ENCODE data around the gene HACL1.

Gene HACL1

GRCh38 chr3:15601399-15602145, at the start of gene HACL1, which contains the start of gene BTD:
TSS of gene HACL1 (minus strand) at chr3:15601569. CDS start at chr3:15601463, 106 bp downstream.
TSS of gene BTD (plus strand) at chr3:15601745. CDS start at chr3:15635440, 33,695 bp downstream.
- peak; percentile 99 for DNase-seq

GRCh38 chr3:15649858-15650257, 48.5 kb upstream of the HACL1 start:
- DNase-seq: no peak

- no peak for DNase-seq
Measured at GRCh38 chr3:15649341-15649740, 48.0 kb upstream of the HACL1 start.

- peak; percentile 91 for DNase-seq
Measured at GRCh38 chr3:15647611-15648167, 46.3 kb upstream of the HACL1 start.

GRCh38 chr3:15646851-15647511, 45.6 kb upstream of the HACL1 start:
- DNase-seq: peak; percentile 81

GRCh38 chr3:15645740-15646501, 44.6 kb upstream of the HACL1 start:
- no peak for DNase-seq

GRCh38 chr3:15645246-15645645, 43.9 kb upstream of the HACL1 start:
- no peak for DNase-seq

GRCh38 chr3:15638891-15639262, 37.5 kb upstream of the HACL1 start:
- DNase-seq: no peak

- DNase-seq: no peak
Measured at GRCh38 chr3:15638193-15638890, 37.0 kb upstream of the HACL1 start.

GRCh38 chr3:15637131-15637951, 36.0 kb upstream of the HACL1 start:
- peak; percentile 47 for DNase-seq

- DNase-seq: no peak
Measured at GRCh38 chr3:15636028-15636709, 34.8 kb upstream of the HACL1 start.

GRCh38 chr3:15635121-15635661, 33.8 kb upstream of the HACL1 start:
- DNase-seq: no peak

- no peak for DNase-seq
Measured at GRCh38 chr3:15634671-15635070, 33.3 kb upstream of the HACL1 start.

- DNase-seq: no peak
Measured at GRCh38 chr3:15633766-15634598, 32.6 kb upstream of the HACL1 start.

GRCh38 chr3:15633159-15633558, 31.8 kb upstream of the HACL1 start:
- no peak for DNase-seq

- no peak for DNase-seq
Measured at GRCh38 chr3:15632212-15632580, 30.8 kb upstream of the HACL1 start.

GRCh38 chr3:15631426-15632211, 30.2 kb upstream of the HACL1 start:
- DNase-seq: no peak

- no peak for DNase-seq
Measured at GRCh38 chr3:15630646-15631350, 29.4 kb upstream of the HACL1 start.

Data from RPMI8226 (cell line).